K562 (cell line): ENCODE results near the gene ARHGAP4. TPM values are rescaled to one million over a fixed set of nuclear protein-coding genes. Genes with fewer than 3 reads are reported as not detected.
A peak's percentile ranks its signal among the peaks of the same experiment; 100 is the strongest.

Source experiments
- ATAC-seq: fragments of 200-7000 bp; cut with Tn5 transposase; 3 replicates; pipeline ENCODE4 v1.9.1; 2020; ENCODE audit warnings: moderate library complexity
- BruUV-seq: library from RNA; stranded (reverse); fragments of 400-500 nt; replicated peaks from 2 replicates; lab custom pipeline; 2021; lab: Mats Ljungman, UMichigan
- CTCF ChIA-PET: fragments of 300-600 bp; formaldehyde crosslinking; extraction: SDS; loops from one replicate; lab custom pipeline; 2021; ENCODE audit warnings: low intra/inter-chr PET ratio; lab: Yijun Ruan, JAX
- POLR2A ChIA-PET: fragments of 300-600, 350-650 bp; sonication (Branson Sonifier 250); formaldehyde crosslinking; extraction: SDS; loops from one replicate; lab custom pipeline; 2021; ENCODE audit warnings: antibody characterized with exemption, inconsistent platforms; lab: Yijun Ruan, JAX
- DNase-seq, 4 experiments: peaks; one replicate each; pipeline versions ENCODE4 v3.0.0 to v3.0.0-alpha.2; 2011 to 2018; ENCODE audit warnings: low spot score in 3 of 4, mixed read lengths in 3 of 4; ENCODE audit errors: extremely low read depth in 1 of 4
- FAIRE-seq: peaks from 2 replicates; lab custom pipeline; 2011; peaks lifted over from hg19 to GRCh38; lab: Jason Lieb, UNC
- H2AFZ ChIP-seq: 2 replicates; pipeline ENCODE4 v1.6.0; 2011; ENCODE audit warnings: low read depth, low read length, control low read depth, inconsistent platforms
- H3K27ac ChIP-seq: fragments of 200-600 bp; 3 replicates; pipeline ENCODE4 v1.8.0; 2011; ENCODE audit warnings: low read depth, mild to moderate bottlenecking, control low read depth, inconsistent platforms, low read length, moderate library complexity, mixed read lengths; ENCODE audit errors: extremely low read depth
- H3K27me3 ChIP-seq, 2 experiments: fragments of 300-600 bp in 1 of 2; 2 replicates in 1 of 2; 3 replicates in 1 of 2; pipeline versions ENCODE4 v1.6.0 to v1.8.0; 2011; ENCODE audit warnings: inconsistent platforms in 2 of 2, low read length in 2 of 2, mild to moderate bottlenecking in 1 of 2, mixed read lengths in 1 of 2, moderate library complexity in 1 of 2; ENCODE audit not compliant: control insufficient read depth in 2 of 2, insufficient read depth in 2 of 2
- H3K36me3 ChIP-seq: fragments of 300-600 bp; 3 replicates; pipeline ENCODE4 v1.8.0; 2011; ENCODE audit warnings: mild to moderate bottlenecking, low read length, inconsistent platforms; ENCODE audit not compliant: control insufficient read depth, insufficient read depth
- H3K4me1 ChIP-seq, 2 experiments: fragments of 200-600 bp in 1 of 2; replicated peaks in 1 of 2; 2 replicates in 1 of 2; 3 replicates in 1 of 2; pipeline versions ENCODE4 v1.5.1 to v1.8.0; 2011; ENCODE audit warnings: inconsistent platforms in 2 of 2, low read length in 2 of 2, mild to moderate bottlenecking in 1 of 2, mixed read lengths in 1 of 2, moderate library complexity in 1 of 2; ENCODE audit not compliant: control insufficient read depth in 2 of 2, insufficient read depth in 2 of 2
- H3K4me2 ChIP-seq: 2 replicates; pipeline ENCODE4 v1.6.1; 2011; ENCODE audit warnings: low read length, control low read depth, inconsistent platforms, mixed read lengths; ENCODE audit not compliant: insufficient read depth
- H3K4me3 ChIP-seq: fragments of 200-600 bp; sonication (generic), shearing (Covaris generic); 2 replicates; pipeline ENCODE4 v1.5.1; 2016; ENCODE audit warnings: control low read depth, inconsistent platforms
- H3K79me2 ChIP-seq: fragments of 200-600 bp; 3 replicates; pipeline ENCODE4 v1.8.0; 2011; ENCODE audit warnings: low read length, inconsistent platforms; ENCODE audit not compliant: control insufficient read depth, insufficient read depth
- H3K9ac ChIP-seq, 2 experiments: 2 replicates each; pipeline versions ENCODE4 v1.6.0 to v1.6.1; 2011; ENCODE audit warnings: low read depth in 2 of 2, low read length in 2 of 2, control low read depth in 1 of 2, inconsistent platforms in 1 of 2, mild to moderate bottlenecking in 1 of 2, mixed read lengths in 1 of 2; ENCODE audit not compliant: insufficient read depth in 1 of 2
- H3K9me1 ChIP-seq: one replicate; pipeline ENCODE4 v1.6.0; 2011; ENCODE audit warnings: inconsistent platforms, mild to moderate bottlenecking, low read length, moderate library complexity; ENCODE audit not compliant: control insufficient read depth, insufficient read depth
- H3K9me3 ChIP-seq: replicated peaks from 2 replicates; pipeline ENCODE4 v1.5.1; 2011; ENCODE audit warnings: low read depth, low read length, inconsistent platforms; ENCODE audit not compliant: control insufficient read depth, insufficient read depth
- H4K20me1 ChIP-seq: replicated peaks from 2 replicates; pipeline ENCODE4 v1.6.1; 2011; ENCODE audit warnings: low read length, inconsistent platforms, mixed read lengths; ENCODE audit not compliant: control insufficient read depth, insufficient read depth
- GABPA ChIP-seq: fragments of 200-800 bp; sonication (Bioruptor generic); conservative IDR thresholded peaks from 2 replicates; pipeline ENCODE4 v1.6.1; 2016; ENCODE audit warnings: low read depth, missing genetic modification characterization, missing compliant biosample characterization
- HMGN3 ChIP-seq: IDR thresholded peaks from 2 replicates; pipeline ENCODE4 v1.6.1; 2011; ENCODE audit warnings: borderline replicate concordance, low read depth, mild to moderate bottlenecking, mixed read lengths, low read length; ENCODE audit not compliant: insufficient read length; ENCODE audit errors: extremely low read depth
- L3MBTL2 ChIP-seq: fragments of 450-650 bp; IDR thresholded peaks from 2 replicates; pipeline ENCODE4 v1.6.1; 2016; ENCODE audit warnings: mild to moderate bottlenecking, moderate library complexity
- MIER1 ChIP-seq: fragments of 450-650 bp; IDR thresholded peaks from 2 replicates; pipeline ENCODE4 v1.6.1; 2016; ENCODE audit warnings: antibody characterized with exemption, mild to moderate bottlenecking, low read depth
- POLR2G ChIP-seq: fragments of 200-400 bp; formaldehyde crosslinking; IDR thresholded peaks from 2 replicates; pipeline ENCODE4 v1.6.1; 2017; ENCODE audit warnings: low read depth, mild to moderate bottlenecking, antibody characterized with exemption, low read length, moderate library complexity
- POLR3G ChIP-seq: IDR thresholded peaks from 2 replicates; pipeline ENCODE4 v1.6.1; 2011; ENCODE audit not compliant: insufficient read length, insufficient replicate concordance; ENCODE audit errors: extremely low read depth
- RBFOX2 ChIP-seq: fragments of 200-400 bp; formaldehyde crosslinking; IDR thresholded peaks from 2 replicates; pipeline ENCODE4 v1.6.1; 2017; ENCODE audit warnings: low read depth, mild to moderate bottlenecking, low read length, moderate library complexity
- SMAD2 ChIP-seq: fragments of 150-350 bp; IDR thresholded peaks from 2 replicates; pipeline ENCODE4 v1.6.1; 2014; ENCODE audit warnings: low read depth, mild to moderate bottlenecking, low read length
- ZFX ChIP-seq: sonication (generic); formaldehyde crosslinking; IDR thresholded peaks from 2 replicates; pipeline ENCODE4 v1.8.0; 2022; ENCODE audit warnings: mild to moderate bottlenecking, missing genetic modification reagents, moderate library complexity
- WGBS: fragments of 100-300 bp; shearing (Covaris generic); methylation state at CpG from one replicate; pipeline ENCODE4 v1.1.6; 2016; ENCODE audit warnings: low coverage, mixed read lengths; ENCODE audit not compliant: insufficient coverage; ENCODE audit errors: missing lambda C conversion rate; 5-methylcytosine and 5-hydroxymethylcytosine counted together
- in situ Hi-C: fragments of 300-500 bp; cut with MboI; formaldehyde crosslinking; loops from 4 replicates; pipeline ENCODE4 v1.15.0; 2018; ENCODE audit warnings: inconsistent platforms, mixed read lengths
- intact Hi-C: fragments of 100-400 bp; cut with micrococcal nuclease; formaldehyde crosslinking; loops from 2 replicates; pipeline ENCODE4 v1.14.2; 2022
- polyA plus RNA-seq, 8 experiments: library from polyadenylated mRNA; depleted of rRNA in 4 of 8; stranded (reverse) in 5 of 8; unstranded in 3 of 8; fragments of >200 nt; fragmentation: Nextera tagmentation in 2 of 8; fragmentation: Illumina TruSeq in 1 of 8; extraction: Ambion mirVana in 2 of 8; extraction: Trizol in 1 of 8; gene quantifications; 2 replicates each; pipeline versions ENCODE4 v1.2.1 to v1.2.3, GENCODE V29; 2011 to 2014; ENCODE audit warnings: inconsistent platforms in 1 of 8, missing spikeins in 1 of 8
- total RNA-seq, 7 experiments: library from RNA; depleted of rRNA in 6 of 7; stranded (reverse); fragments of >200 nt in 6 of 7; fragmentation: Illumina TruSeq in 2 of 7; extraction: Trizol in 2 of 7; gene quantifications; 2 replicates each; pipeline versions ENCODE4 v1.2.1 to v1.2.3, GENCODE V29; 2011 to 2021; ENCODE audit warnings: low replicate concordance in 1 of 7
- TF ChIP-seq, protein P1 (sequence below): sonication (generic); formaldehyde crosslinking; IDR thresholded peaks from 2 replicates; pipeline ENCODE4 v1.8.1; 2023; ENCODE audit warnings: mild to moderate bottlenecking, missing genetic modification reagents
- TF ChIP-seq, protein P2 (sequence below): sonication (generic); formaldehyde crosslinking; IDR thresholded peaks from 2 replicates; pipeline ENCODE4 v1.8.1; 2023; ENCODE audit warnings: mild to moderate bottlenecking, missing genetic modification reagents

Gene ARHGAP4
- total and polyA plus RNA-seq, 9 of the 15 experiments (the other 6 are each of a cell fraction or from before 2014, with no cell fraction given), result 0.30 to 81.8 (median 13.5) TPM

DNA sequence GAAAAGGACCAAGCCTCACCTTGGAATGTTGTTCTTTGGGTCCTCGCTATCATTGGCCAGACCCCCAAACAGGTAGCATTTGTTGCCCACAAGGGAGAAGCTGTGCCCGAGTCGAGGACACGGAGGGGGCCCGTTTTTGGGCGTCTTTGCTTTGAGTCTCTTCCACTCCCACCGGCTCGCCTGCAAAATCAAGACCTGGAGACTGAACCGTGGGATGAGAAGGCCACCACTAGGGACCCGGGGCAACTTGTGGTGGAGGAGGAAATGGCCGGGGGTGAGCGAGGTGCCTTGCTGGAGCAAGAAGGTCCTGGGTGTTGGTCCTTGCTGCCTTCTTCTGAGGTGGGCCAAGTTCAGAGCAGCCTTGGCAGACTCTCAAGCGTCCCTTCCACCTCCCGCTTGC lies 38.0 kb upstream of the ARHGAP4 start:
- H3K9me1 ChIP-seq, result peaks cover 5% of the 10 kb centered on the region
- no peak for ATAC-seq
- H3K36me3 ChIP-seq, result peaks cover 97% of the 10 kb centered on the region; the same call in 2 of the 3 replicates
- H3K4me2 ChIP-seq, result no peak overlapping the region
- no peaks in the 10 kb centered on the region for H3K9me3 ChIP-seq
- no peak for FAIRE-seq
- H3K27ac ChIP-seq, result no peak overlapping the region
- ChIA-PET POLR2A (interaction anchor here (0.7 to 1.3 kb wide), 3 partner anchors 8 to 87 kb away, joined by 3 read pairs; no protein-coding TSS in a partner anchor), CTCF (no interaction called here)
- TF ChIP-seq RBFOX2 (peak; percentile 52), POLR3G (no peak), ZFX (CRISPR knock-in tag) (no peak), L3MBTL2 (no peak), MIER1 (no peak), GABPA (no peak), HMGN3 (no peak), SMAD2 (no peak), POLR2G (0 out of 2 replicates have a peak, but pooled peaks have one; percentile 36)
- TF ChIP-seq, protein P1, sequence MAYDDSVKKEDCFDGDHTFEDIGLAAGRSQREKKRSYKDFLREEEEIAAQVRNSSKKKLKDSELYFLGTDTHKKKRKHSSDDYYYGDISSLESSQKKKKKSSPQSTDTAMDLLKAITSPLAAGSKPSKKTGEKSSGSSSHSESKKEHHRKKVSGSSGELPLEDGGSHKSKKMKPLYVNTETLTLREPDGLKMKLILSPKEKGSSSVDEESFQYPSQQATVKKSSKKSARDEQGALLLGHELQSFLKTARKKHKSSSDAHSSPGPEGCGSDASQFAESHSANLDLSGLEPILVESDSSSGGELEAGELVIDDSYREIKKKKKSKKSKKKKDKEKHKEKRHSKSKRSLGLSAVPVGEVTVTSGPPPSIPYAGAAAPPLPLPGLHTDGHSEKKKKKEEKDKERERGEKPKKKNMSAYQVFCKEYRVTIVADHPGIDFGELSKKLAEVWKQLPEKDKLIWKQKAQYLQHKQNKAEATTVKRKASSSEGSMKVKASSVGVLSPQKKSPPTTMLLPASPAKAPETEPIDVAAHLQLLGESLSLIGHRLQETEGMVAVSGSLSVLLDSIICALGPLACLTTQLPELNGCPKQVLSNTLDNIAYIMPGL (CRISPR knock-in tag), result no peak
- TF ChIP-seq, protein P2, sequence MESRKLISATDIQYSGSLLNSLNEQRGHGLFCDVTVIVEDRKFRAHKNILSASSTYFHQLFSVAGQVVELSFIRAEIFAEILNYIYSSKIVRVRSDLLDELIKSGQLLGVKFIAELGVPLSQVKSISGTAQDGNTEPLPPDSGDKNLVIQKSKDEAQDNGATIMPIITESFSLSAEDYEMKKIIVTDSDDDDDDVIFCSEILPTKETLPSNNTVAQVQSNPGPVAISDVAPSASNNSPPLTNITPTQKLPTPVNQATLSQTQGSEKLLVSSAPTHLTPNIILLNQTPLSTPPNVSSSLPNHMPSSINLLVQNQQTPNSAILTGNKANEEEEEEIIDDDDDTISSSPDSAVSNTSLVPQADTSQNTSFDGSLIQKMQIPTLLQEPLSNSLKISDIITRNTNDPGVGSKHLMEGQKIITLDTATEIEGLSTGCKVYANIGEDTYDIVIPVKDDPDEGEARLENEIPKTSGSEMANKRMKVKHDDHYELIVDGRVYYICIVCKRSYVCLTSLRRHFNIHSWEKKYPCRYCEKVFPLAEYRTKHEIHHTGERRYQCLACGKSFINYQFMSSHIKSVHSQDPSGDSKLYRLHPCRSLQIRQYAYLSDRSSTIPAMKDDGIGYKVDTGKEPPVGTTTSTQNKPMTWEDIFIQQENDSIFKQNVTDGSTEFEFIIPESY, result no peak
- H4K20me1 ChIP-seq, result peaks cover 45% of the 10 kb centered on the region
- H2AFZ ChIP-seq, result no peak overlapping the region
- in situ Hi-C loops (no loop called here), intact Hi-C loops (no loop called here)
- WGBS, result 93% methylated on average over 10 of the region's 14 CpGs
- no peaks in the 10 kb centered on the region for H3K27me3 ChIP-seq
- H3K9ac ChIP-seq, result no peak overlapping the region; a peak in 1 of 4 replicates
- peaks cover 69% of the 10 kb centered on the region for H3K79me2 ChIP-seq
- no peak for DNase-seq
- peaks cover 27 to 41% of the 10 kb centered on the region in 2 experiments for H3K4me1 ChIP-seq
- H3K4me3 ChIP-seq, result no peak overlapping the region
- BruUV-seq, result no TSS peak
